ENCODE measurements around the gene DNAJC12. TPM values are rescaled to one million over a fixed set of nuclear protein-coding genes. Genes with fewer than 3 reads are reported as not detected.

The DNAJC12 gene
- total RNA-seq, 2 donors from 2014 or later: 1.2 to 5.1 TPM

DNA sequence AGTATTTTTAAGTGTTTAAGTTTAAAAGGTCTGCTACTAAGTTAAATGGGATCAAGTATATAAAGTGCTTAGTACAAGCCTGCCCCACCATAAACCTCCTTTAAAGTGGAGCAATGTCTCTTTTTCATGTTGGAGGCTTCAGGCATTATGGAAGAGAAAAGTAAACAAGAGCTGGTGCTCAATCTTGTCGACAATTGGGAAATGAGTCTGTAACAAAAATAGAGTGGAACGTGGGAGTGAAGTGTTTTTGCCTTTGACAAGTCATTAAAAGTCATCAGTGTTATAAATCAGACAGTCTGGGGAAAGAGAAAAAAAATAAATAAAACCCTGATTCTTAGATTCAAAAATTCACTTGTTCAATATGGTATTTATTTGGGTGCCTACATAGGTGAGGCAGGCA lies 44.7 kb downstream of the DNAJC12 start:
- TF ChIP-seq, protein P1, sequence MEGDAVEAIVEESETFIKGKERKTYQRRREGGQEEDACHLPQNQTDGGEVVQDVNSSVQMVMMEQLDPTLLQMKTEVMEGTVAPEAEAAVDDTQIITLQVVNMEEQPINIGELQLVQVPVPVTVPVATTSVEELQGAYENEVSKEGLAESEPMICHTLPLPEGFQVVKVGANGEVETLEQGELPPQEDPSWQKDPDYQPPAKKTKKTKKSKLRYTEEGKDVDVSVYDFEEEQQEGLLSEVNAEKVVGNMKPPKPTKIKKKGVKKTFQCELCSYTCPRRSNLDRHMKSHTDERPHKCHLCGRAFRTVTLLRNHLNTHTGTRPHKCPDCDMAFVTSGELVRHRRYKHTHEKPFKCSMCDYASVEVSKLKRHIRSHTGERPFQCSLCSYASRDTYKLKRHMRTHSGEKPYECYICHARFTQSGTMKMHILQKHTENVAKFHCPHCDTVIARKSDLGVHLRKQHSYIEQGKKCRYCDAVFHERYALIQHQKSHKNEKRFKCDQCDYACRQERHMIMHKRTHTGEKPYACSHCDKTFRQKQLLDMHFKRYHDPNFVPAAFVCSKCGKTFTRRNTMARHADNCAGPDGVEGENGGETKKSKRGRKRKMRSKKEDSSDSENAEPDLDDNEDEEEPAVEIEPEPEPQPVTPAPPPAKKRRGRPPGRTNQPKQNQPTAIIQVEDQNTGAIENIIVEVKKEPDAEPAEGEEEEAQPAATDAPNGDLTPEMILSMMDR (IDR thresholded peaks at IDR 0.05): no peak
- Histone ChIP-seq H3K27me3 (replicated peaks; ENCODE audit: insufficient read depth) (no peaks in the 10 kb centered on the region), H3K27ac (no peak overlapping the region), H3K4me3 (no peak overlapping the region), H3K4me1 (ENCODE audit: control insufficient read depth in 1 of 2, low read depth in 2 of 2) (no peaks in the 10 kb centered on the region), H3K9me3 (no peaks in the 10 kb centered on the region), H3K36me3 (no peaks in the 10 kb centered on the region)
- ATAC-seq (ENCODE audit: insufficient number of reproducible peaks, low FRiP score, low read depth): no peak
- DNase-seq (ENCODE audit: low spot score): no peak

DNA sequence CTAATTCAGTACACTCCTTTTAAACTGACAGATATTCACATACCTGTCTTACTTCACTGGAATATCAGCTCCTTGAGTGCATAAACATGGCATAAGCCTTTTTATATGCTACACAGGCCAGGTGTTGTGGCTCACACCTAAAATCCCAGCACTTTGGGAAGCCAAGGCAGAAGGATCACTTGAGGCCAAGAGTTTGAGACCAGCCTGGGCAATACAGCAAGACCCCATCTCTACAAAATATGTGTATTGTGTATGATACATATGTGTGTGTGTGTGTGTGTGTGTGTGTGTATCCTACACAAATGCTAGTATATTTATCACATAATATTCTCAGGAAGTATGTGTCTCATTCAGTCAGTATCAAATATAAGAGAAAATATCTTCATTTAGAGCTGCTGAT lies 45.3 kb downstream of the DNAJC12 start:
- no peaks in the 10 kb centered on the region for H3K36me3 ChIP-seq
- no peak overlapping the region for H3K27ac ChIP-seq
- TF ChIP-seq, protein P1 (IDR thresholded peaks at IDR 0.05): no peak
- no peak overlapping the region for H3K4me3 ChIP-seq
- no peaks in the 10 kb centered on the region for H3K4me1 ChIP-seq (ENCODE audit: control insufficient read depth in 1 of 2, low read depth in 2 of 2)
- ATAC-seq (ENCODE audit: insufficient number of reproducible peaks, low FRiP score, low read depth): no peak
- no peak for DNase-seq (ENCODE audit: low spot score)
- no peaks in the 10 kb centered on the region for H3K9me3 ChIP-seq
- H3K27me3 ChIP-seq (replicated peaks; ENCODE audit: insufficient read depth): no peaks in the 10 kb centered on the region

DNA sequence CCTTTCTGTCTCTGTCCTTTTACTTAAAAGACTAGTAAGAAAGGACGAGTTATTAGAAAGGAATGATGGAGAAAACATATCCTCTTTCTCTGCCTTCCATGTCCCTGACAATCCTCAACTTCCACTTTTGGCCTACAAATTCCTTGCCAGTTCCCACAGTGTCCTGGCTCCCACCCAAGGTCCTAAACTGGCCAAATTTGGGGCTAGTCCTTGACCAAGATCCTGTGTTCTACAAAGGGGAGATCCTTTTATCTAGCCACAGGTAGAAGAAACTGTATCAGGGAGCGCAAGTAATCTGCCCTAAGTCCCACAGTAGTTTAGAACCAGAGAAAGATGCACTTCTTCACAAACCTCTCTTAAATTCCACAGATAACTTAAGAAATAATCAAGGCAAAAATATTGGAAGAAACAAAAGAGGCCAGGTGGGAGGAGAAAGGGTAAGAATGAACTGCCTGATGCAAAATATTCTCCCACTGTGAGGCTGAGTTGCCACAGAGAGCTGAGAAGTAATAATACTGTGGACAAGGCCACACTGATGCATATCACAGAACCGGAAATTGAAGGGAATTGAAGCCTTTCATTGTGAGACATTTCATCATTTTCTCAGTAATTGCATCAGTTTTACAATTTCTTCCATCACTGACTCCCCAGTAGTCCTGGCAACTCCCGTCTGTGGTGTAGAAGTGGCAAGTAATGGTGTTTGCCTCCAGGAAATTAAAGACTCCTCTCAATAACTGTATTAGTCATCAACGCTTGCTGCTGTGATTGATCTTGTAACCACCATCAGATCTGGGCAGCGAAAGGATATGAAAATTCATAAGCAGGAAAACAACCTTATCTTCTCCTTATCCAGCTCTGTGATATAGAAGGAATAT lies 47.2 kb downstream of the DNAJC12 start:
- Histone ChIP-seq H3K27me3 (replicated peaks; ENCODE audit: insufficient read depth) (no peaks in the 10 kb centered on the region), H3K36me3 (no peaks in the 10 kb centered on the region), H3K4me3 (no peak overlapping the region), H3K27ac (no peak overlapping the region), H3K9me3 (no peaks in the 10 kb centered on the region), H3K4me1 (ENCODE audit: control insufficient read depth in 1 of 2, low read depth in 2 of 2) (no peaks in the 10 kb centered on the region)
- TF ChIP-seq, protein P1 (IDR thresholded peaks at IDR 0.05): no peak
- ATAC-seq (ENCODE audit: insufficient number of reproducible peaks, low FRiP score, low read depth): no peak
- DNase-seq (ENCODE audit: low spot score): no peak

DNA sequence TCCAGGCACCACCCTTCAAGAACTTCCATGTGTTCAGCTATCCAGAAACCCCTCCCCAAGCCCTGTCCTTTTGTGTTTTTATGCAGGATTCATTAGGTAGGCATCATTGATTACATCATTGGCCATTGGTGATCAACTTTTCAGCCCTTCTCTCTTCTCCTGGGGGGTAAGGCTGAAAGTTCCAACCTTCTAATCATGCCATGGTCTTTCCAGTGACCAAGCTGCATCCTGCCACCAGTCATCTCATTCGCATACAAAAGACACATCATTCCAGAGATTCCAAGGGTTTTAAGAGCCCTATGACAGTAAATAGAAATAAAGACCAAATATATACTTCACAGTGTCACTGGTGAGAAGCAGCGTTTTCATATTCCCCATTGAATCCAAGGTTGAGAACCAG lies 48.2 kb downstream of the DNAJC12 start:
- H3K9me3 ChIP-seq: no peaks in the 10 kb centered on the region
- H3K4me1 ChIP-seq (ENCODE audit: control insufficient read depth in 1 of 2, low read depth in 2 of 2): no peaks in the 10 kb centered on the region
- TF ChIP-seq, protein P1 (IDR thresholded peaks at IDR 0.05): no peak
- no peaks in the 10 kb centered on the region for H3K27me3 ChIP-seq (replicated peaks; ENCODE audit: insufficient read depth)
- H3K27ac ChIP-seq: no peak overlapping the region
- ATAC-seq (ENCODE audit: insufficient number of reproducible peaks, low FRiP score, low read depth) (no peak), DNase-seq (ENCODE audit: low spot score) (no peak)
- no peaks in the 10 kb centered on the region for H3K36me3 ChIP-seq
- no peak overlapping the region for H3K4me3 ChIP-seq

DNA sequence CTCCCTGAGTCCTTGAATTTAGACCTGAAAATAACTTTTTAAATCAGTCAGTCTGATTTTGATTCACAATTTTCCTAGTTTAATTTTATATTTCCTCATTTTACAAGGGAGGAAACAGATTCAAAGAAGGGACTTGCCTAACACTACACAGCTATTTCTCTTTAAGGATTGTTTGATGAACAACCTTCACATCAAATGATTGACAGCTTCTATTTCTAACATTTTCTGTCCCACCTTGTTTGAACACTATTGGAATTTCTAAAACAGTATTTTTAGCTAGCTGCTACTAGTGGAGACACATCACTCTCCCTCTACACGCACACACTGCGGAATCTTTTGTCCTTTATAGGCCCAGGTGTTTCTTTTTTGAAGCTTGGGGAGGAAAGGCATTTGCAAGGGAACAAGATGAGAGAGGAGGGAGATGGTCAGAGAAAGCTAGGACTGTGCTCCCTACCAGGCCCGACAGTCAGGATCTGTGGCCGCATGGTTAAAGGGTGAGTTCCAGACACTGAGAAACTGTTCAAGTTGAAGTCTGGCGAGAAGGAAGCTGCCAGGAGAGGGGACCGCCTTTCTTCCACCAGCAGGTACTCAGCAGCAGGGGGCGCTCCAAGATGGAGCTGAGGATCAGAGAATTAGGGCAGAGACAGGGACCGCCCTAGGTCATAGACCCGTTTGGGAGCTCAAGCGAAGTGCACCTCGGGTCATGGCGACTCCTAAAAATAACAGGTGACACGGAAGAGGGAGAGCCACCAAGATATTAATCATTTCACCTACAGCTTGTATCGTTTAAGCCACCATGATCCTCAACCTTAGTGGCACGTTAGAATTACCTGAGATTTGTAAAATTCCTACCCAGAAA lies 49.7 kb downstream of the DNAJC12 start:
- Histone ChIP-seq H3K4me1 (ENCODE audit: control insufficient read depth in 1 of 2, low read depth in 2 of 2) (no peaks in the 10 kb centered on the region), H3K27ac (no peak overlapping the region), H3K4me3 (no peak overlapping the region), H3K9me3 (no peaks in the 10 kb centered on the region), H3K27me3 (replicated peaks; ENCODE audit: insufficient read depth) (no peaks in the 10 kb centered on the region), H3K36me3 (no peaks in the 10 kb centered on the region)
- no peak for DNase-seq (ENCODE audit: low spot score)
- no peak for ATAC-seq (ENCODE audit: insufficient number of reproducible peaks, low FRiP score, low read depth)
- TF ChIP-seq, protein P1 (IDR thresholded peaks at IDR 0.05): no peak
